ENCODE data around the gene NEK11. TPM values are rescaled to one million over a fixed set of nuclear protein-coding genes. Genes with fewer than 3 reads are reported as not detected.

NEK11 gene
- total RNA-seq, 1 experiment from 2014 or later: 5.0 TPM

DNA sequence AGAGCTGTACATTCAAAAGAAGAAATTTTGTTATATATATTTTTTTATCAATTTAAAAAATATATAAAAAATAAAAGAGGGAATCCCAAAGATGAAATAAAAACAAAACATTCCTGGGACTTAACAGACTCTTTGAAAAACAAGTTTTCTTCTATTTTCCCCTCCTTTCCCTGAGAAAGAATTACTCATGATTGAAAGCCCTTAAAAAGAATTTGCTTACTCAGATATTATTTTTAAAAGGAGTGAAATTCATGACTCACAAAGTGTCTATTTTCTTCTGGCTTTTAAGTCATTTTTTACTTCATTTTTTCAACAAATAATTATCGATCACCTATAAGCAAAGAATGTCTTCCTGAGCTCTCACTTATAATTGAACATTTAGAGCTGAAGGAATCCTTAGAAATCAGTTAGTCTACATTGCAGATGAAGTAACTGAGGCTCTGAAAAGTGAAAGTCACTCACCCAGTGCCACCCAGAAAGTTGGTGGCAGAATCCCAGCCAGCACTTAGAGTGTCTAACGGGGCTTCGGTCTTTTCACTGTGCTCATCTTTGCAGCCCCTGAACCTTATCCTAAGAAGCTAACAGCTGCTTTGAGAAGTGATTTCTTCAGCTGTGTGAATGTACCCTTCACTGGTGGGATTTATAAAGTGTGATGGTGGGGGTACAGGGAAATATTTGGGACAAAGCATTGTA is 312.4 kb downstream of the NEK11 start:
- CTCF ChIA-PET: no interaction called here
- intact Hi-C loops (cut with micrococcal nuclease; ENCODE audit: unreplicated experiment): no loop called here
- no peak overlapping the region for H3K4me3 ChIP-seq (ENCODE audit: low read depth, low read length, poor library complexity, severe bottlenecking)
- H3K4me1 ChIP-seq (ENCODE audit: insufficient read depth, low read length, poor library complexity, severe bottlenecking): no peaks in the 10 kb centered on the region
- TF ChIP-seq EZH2 (IDR thresholded peaks at IDR 0.05; ENCODE audit: borderline replicate concordance, low read depth, low read length, poor library complexity, severe bottlenecking): no peak
- TF ChIP-seq, protein P1, sequence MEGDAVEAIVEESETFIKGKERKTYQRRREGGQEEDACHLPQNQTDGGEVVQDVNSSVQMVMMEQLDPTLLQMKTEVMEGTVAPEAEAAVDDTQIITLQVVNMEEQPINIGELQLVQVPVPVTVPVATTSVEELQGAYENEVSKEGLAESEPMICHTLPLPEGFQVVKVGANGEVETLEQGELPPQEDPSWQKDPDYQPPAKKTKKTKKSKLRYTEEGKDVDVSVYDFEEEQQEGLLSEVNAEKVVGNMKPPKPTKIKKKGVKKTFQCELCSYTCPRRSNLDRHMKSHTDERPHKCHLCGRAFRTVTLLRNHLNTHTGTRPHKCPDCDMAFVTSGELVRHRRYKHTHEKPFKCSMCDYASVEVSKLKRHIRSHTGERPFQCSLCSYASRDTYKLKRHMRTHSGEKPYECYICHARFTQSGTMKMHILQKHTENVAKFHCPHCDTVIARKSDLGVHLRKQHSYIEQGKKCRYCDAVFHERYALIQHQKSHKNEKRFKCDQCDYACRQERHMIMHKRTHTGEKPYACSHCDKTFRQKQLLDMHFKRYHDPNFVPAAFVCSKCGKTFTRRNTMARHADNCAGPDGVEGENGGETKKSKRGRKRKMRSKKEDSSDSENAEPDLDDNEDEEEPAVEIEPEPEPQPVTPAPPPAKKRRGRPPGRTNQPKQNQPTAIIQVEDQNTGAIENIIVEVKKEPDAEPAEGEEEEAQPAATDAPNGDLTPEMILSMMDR (conservative IDR thresholded peaks at IDR 0.05; ENCODE audit: low read depth, low read length): no peak
- BruUV-seq (replicated peaks): no TSS peak
- H3K9me3 ChIP-seq (ENCODE audit: low read depth, low read length, poor library complexity, severe bottlenecking): no peaks in the 10 kb centered on the region
- H3K36me3 ChIP-seq (ENCODE audit: insufficient read depth, low read length, poor library complexity, severe bottlenecking): no peaks in the 10 kb centered on the region
- POLR2A ChIA-PET (ENCODE audit: low non-redundant PET): interaction anchor here (0.6 kb wide), 1 partner anchor 1104 kb away, joined by 4 read pairs; no protein-coding TSS in a partner anchor
- DNase-seq (ENCODE audit: low spot score): no peak
- H3K27ac ChIP-seq (ENCODE audit: low read depth, low read length, poor library complexity, severe bottlenecking): no peak overlapping the region
- H3K27me3 ChIP-seq (replicated peaks; ENCODE audit: insufficient read depth, low read depth, low read length, poor library complexity): no peaks in the 10 kb centered on the region

DNA sequence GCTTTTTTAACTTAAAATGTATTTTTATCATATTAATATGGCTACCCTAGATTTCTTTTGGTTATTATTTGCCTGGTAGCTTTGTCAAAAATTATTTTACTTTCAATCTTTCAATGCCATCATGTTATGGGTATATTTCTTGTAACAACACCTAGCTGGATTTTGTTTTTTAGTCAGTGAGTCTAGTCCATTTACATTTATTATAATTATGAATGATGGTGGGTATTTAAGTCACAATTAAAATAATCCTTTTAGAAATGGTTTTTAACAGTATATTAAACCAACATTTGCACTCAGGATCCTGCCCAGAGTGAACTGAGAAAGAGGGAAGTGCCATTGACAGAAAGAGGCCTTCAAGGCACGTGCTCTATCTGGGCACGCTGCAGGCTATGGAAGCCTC is 315.1 kb downstream of the NEK11 start:
- DNase-seq (ENCODE audit: low spot score): no peak
- Histone ChIP-seq H3K36me3 (ENCODE audit: insufficient read depth, low read length, poor library complexity, severe bottlenecking) (no peaks in the 10 kb centered on the region), H3K9me3 (ENCODE audit: low read depth, low read length, poor library complexity, severe bottlenecking) (no peaks in the 10 kb centered on the region), H3K27me3 (replicated peaks; ENCODE audit: insufficient read depth, low read depth, low read length, poor library complexity) (no peaks in the 10 kb centered on the region), H3K4me3 (ENCODE audit: low read depth, low read length, poor library complexity, severe bottlenecking) (no peak overlapping the region), H3K27ac (ENCODE audit: low read depth, low read length, poor library complexity, severe bottlenecking) (no peak overlapping the region), H3K4me1 (ENCODE audit: insufficient read depth, low read length, poor library complexity, severe bottlenecking) (no peaks in the 10 kb centered on the region)
- no peak for TF ChIP-seq EZH2 (IDR thresholded peaks at IDR 0.05; ENCODE audit: borderline replicate concordance, low read depth, low read length, poor library complexity, severe bottlenecking)
- TF ChIP-seq, protein P1 (conservative IDR thresholded peaks at IDR 0.05; ENCODE audit: low read depth, low read length): no peak
- no TSS peak for BruUV-seq (replicated peaks)
- CTCF ChIA-PET: no interaction called here
- POLR2A ChIA-PET (ENCODE audit: low non-redundant PET): no interaction called here
- intact Hi-C loops (cut with micrococcal nuclease; ENCODE audit: unreplicated experiment): no loop called here

DNA sequence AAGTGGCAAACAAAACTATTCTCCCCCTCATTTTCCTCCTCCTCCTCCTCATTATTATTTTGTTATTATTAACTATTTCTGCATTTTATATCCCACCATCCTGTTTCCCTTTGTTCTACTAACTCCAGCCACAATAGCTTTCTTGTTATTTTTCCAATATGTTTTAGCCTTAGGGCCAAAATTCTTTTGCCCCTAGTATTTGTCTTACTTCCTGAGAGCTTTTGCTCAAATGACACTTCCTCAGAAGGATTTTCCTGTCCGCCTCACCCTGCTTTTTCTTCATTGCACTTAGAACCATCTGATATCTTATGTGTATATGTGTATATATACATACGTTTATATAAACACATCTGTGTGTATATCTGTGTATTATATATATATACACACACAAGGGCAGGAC is 322.2 kb downstream of the NEK11 start:
- intact Hi-C loops (cut with micrococcal nuclease; ENCODE audit: unreplicated experiment): no loop called here
- POLR2A ChIA-PET (ENCODE audit: low non-redundant PET): no interaction called here
- Histone ChIP-seq H3K27ac (ENCODE audit: low read depth, low read length, poor library complexity, severe bottlenecking) (no peak overlapping the region), H3K27me3 (replicated peaks; ENCODE audit: insufficient read depth, low read depth, low read length, poor library complexity) (no peaks in the 10 kb centered on the region), H3K4me3 (ENCODE audit: low read depth, low read length, poor library complexity, severe bottlenecking) (no peak overlapping the region), H3K36me3 (ENCODE audit: insufficient read depth, low read length, poor library complexity, severe bottlenecking) (no peaks in the 10 kb centered on the region), H3K9me3 (ENCODE audit: low read depth, low read length, poor library complexity, severe bottlenecking) (no peaks in the 10 kb centered on the region), H3K4me1 (ENCODE audit: insufficient read depth, low read length, poor library complexity, severe bottlenecking) (no peaks in the 10 kb centered on the region)
- DNase-seq (ENCODE audit: low spot score): no peak
- no TSS peak for BruUV-seq (replicated peaks)
- CTCF ChIA-PET: no interaction called here
- TF ChIP-seq EZH2 (IDR thresholded peaks at IDR 0.05; ENCODE audit: borderline replicate concordance, low read depth, low read length, poor library complexity, severe bottlenecking): no peak
- TF ChIP-seq, protein P1 (conservative IDR thresholded peaks at IDR 0.05; ENCODE audit: low read depth, low read length): no peak

Measured in A673 (cell line).